Spleen (tissue), 3 donors: ENCODE results near the gene DAB1.

ENCODE experiments used
- POLR2A ChIP-seq, 3 donors: fragments of 450-650 bp; IDR thresholded peaks; one replicate each; pipeline ENCODE4 v1.5.1; 2017; ENCODE audit warnings: antibody characterized with exemption in 3 of 3, mild to moderate bottlenecking in 1 of 3
- POLR2AphosphoS5 ChIP-seq, 3 donors: sonication (generic); formaldehyde crosslinking; IDR thresholded peaks; one replicate each; pipeline ENCODE4 v1.5.1; 2017; ENCODE audit warnings: antibody characterized with exemption in 3 of 3

DNA sequence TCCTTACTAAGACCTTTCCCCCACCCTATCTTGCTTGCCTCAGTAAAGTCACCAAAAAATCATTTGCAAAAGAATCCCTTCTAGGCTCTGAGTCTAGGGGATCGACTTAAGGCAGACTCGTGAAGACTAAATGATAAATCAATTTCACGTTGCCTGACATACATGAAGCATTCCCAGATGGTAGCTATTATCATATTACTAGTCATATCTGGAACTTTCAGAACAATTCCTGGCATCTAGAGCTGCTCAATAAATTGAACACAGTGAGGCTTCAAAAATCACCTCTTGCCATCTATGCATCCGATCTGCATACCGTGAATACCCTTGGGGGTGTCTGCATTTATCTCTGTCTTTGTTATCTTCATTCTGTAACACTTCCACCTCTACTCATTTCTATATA lies 49.6 kb upstream of the DAB1 start:
- TF ChIP-seq POLR2A (IDR thresholded peaks at IDR 0.05): no peak
- TF ChIP-seq POLR2AphosphoS5 (IDR thresholded peaks at IDR 0.05): no peak
